A204.1 (cell line): ENCODE results near the gene TMEM235.
"Not testable (repeated sequence)": the region's sequence is repeated elsewhere in the genome, so short reads cannot be mapped to it uniquely, and the experiment has no call there.

Experiments
- FAIRE-seq: peaks from 2 replicates; lab custom pipeline; 2012; peaks lifted over from hg19 to GRCh38; lab: Jason Lieb, UNC

The TMEM235 gene

GRCh38 chr17:78238823-78239488 is 7.5 kb downstream of the TMEM235 start:
- no peak for FAIRE-seq

GRCh38 chr17:78239489-78239931 is 8.1 kb downstream of the TMEM235 start:
- no peak for FAIRE-seq

DNA sequence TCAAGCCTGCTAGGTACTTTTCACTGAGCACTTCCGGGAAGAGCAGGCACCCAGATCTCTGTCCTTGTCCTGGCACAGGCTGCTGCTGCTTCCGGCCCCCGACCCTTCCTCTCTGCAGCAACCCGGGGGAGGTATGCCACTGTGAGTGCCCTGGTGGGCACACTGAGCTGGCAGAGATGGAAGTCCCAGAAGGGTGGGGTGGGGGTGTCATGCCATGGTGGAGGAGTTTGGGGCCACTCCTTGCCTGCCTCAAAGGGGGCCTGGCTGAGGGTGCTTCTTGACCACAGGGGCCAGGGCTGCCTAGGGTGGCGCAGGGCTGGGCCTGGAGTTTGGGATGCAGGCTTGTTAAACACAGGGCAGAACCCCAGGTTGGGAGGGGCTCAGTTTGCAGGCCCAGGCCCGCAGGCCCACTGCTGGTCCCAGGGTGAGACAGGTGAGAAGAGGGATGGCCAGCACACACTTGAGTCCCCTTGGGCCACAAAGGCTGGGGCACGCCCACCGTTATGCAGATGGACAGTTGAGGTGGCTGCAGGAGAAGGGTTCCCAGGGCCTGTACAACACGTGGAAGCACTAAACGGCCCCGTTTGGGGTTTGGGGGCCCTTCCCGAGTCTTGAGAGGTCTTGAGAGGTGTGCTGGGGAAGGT is 8.7 kb downstream of the TMEM235 start:
- no peak for FAIRE-seq

DNA sequence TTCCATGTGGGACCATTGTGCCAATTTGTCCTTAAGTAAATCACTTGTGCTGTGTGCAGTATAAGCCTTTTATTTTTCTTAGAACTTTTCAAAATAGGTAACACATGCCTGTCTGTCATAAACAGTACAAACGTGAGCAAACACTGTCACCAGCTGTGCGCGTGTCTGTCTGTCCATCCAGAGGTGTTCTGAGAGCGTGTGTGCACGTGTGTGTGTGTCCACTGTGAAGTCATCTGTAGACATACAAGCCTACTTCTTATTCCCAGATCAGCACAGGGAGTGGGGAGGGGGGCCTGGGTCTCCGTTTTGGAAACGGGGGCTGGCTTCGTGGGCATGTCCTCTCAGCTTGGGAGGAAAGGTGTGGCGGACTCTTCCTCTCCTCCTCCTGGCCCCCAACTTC is 9.4 kb downstream of the TMEM235 start:
- FAIRE-seq: no peak

- no peak for FAIRE-seq
Measured at GRCh38 chr17:78241277-78242023, 10.0 kb downstream of the TMEM235 start.

GRCh38 chr17:78242024-78242742 is 10.8 kb downstream of the TMEM235 start:
- FAIRE-seq: no peak

GRCh38 chr17:78247304-78247703 is 15.9 kb downstream of the TMEM235 start:
- FAIRE-seq: no peak

DNA sequence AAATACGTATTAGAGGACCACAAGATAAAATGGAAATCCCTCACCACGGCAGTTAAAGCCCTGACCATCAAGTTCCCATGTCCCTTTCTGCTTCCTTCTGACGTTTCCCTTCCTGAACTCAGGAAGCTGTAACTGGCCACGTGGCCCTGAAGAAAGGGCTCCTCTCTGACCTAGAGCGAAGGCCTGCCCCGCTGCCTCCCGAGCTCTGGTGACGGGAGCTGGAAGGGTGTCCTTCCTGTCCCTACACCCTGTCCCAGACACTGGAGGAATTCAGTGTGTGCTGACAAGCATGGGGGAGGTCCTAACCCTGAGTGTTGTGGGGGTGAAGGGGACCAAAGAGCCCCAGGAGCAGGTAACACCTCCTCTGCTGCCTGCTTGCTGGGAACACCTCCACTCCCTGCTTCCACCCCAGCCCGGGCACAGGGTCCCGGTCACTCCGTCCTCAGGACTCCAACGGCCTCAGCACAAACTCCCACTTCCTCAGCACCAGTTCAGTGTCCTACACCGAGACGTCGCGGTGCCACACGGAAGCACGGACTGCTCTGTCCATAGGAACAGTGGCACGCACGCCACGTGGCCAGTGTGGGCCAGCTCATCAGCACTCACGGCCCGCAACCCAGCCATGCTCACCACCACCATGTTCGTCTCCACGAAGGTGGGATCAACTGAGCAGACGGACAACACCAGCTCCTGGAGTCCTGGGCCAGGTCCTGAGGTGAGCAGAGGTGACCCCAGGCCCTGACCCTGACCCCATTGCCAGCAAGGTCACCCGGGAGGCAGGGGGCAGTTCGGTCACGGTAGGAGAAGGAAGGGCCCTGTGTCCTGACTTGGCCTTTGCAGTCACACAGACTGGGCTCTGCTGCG is 16.9 kb downstream of the TMEM235 start:
- FAIRE-seq: no peak

DNA sequence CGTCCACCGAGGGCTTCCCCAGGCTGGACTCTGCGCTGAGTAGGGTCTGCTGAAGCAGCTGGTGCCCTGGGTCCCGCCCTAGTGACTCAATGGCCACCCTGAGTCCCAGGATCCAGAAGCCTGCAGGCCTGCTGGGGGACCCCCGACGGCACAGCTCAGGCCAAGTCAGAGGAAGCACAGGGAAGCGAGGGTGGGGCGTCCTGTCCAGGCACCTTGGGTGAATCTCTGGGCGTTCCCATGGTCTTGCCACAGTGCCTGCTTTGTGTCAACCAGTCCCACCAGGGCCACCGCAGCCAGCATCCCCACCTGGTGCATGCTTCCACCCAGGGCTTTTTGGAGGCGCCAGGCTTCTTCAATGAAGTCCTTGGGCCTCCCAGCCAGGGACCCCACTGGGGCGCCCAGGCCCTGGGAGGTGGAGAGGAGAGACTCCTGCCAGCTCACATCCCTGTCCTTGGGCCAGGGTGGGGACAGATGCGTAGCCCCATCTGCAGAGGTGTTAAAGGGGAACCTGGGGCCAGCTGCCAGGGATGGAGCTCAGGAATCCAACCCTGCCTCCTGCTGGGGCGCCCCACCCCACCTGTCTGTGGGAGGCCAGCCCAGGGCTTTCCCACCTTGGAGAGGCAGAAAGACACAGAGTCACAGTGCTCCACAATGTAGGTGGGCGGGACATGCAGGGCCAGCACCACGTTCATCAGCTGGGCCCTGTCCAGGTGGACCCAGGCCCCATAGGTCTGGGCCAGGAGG is 17.8 kb downstream of the TMEM235 start:
- no peak for FAIRE-seq

- no peak for FAIRE-seq
Measured at GRCh38 chr17:78249818-78250806, 18.7 kb downstream of the TMEM235 start.

DNA sequence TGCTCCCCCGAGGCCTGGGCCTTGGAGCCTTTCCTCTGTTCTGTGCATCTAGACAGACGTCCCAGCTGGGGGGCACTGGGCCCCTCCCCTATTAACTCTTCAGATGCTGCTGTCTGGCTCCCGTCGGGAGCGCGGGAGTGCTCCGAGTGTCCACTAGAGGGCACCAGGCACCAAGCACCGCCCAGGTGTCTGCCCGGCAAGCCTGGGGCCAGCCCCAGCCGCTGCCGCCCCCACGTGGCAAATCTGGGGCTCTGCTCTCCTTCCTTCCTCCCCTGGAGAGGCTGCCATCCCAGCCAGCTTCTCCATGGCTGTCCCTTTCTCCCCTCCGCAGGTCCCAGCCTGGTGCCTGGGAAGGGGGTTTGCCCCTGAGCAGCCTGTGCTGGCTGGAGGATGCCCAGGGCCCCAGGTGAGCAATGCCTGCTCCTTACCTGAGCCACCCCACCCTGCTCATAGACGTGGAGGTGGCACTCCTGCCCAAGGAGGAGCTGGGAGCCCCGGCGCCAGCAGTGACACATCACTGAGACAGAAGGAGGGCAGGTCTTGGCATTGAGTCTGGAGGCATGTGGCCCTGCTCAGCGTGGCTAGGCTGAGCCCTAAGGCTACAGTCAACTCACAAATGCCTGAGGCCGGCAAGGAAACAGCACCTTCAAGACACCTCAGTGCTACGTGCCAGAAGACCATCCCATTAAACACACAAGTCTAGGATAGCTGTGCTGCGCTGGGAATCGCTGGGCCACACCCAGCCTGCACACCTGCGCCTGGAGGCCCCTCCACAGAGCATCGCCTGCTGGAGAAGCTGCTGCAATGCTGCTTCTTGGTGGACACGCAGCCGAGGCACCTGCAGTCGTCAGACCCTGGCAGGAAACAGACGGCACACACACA is 19.7 kb downstream of the TMEM235 start:
- no peak for FAIRE-seq

DNA sequence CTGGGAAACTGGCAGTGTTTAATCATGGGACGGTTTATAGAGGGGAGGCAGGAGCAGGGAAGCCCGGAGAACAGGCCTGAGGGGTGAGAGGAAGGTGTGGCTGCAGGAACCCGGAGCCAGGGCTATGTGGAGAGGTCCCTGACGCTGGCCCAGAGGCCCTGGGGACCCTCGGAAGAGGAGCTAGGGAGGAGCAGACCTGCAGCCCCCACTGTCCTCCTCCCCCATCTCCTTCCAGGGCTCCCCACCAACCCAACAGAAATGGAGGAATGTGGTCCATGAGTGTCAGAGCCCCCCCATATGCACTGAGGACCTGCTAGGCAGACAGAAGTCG is 20.3 kb downstream of the TMEM235 start:
- FAIRE-seq: no peak

DNA sequence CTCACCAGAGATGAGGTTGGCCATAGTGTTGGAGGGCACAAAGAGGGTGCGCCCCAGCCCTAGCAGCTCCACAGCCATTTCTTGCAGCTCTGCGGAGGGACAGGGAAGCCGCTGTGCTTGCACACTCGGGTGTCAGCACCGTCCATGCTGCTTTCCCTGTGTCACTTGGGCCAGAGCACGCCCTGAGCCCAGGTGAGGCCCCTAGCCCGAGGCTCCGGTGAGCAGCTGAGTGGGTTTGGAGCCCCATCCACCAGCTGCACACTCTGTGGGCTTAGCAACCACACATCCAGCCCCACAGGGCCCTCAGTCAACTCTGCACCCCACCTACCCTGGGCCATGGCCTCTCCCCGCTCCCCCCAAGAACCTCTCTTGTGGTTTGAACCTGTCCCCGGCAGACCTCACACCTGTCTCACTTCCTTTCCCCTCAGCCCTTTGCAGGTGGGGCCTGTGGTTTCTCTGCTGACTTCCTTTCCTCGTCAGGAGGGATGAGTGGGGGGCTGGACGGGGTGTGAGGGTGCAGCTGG is 20.7 kb downstream of the TMEM235 start:
- FAIRE-seq: no peak

DNA sequence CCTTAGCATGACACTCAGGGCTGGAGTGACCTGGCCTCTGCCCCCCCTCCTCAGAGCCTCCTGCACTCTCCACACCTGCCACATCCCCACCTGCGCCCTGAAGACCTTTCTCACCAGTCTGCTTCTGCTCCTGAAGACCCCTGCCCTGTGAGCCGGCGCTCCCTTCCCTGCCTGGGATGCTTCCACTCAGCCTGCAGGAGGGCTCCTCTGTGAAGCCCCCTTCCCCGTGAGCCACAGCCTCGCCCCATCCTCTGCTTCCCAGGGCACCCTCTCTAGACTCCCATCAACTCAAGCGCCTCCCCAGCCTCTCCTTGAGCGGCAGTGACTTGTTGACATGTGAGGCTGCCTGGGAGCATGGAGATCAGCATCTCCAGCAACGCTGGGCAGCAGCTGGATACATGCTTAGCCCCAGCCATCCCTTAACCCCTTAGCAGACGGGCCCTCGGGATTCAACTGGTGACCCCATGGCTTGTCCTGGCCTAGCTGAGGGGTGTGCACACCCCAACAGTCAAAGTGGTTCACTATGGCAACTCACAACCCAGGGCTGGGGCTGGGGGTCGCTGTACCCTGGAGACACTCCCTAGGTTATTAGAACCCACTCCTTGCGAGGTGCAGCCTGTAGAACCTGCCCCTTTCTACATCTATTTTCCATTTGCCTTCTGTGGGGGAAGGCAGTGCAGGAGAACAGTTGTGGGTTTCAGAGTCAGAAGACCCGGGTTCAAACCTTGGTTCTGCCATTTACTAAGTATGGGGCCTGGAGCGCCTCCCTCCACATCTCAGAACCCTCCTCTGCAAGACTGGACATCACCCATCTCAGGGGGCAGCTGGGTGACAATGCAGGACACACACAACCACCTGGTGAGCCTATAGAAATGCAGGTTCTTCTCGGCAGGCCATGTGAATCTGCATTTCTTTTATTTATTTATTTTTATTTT is 21.5 kb downstream of the TMEM235 start:
- no peak for FAIRE-seq

DNA sequence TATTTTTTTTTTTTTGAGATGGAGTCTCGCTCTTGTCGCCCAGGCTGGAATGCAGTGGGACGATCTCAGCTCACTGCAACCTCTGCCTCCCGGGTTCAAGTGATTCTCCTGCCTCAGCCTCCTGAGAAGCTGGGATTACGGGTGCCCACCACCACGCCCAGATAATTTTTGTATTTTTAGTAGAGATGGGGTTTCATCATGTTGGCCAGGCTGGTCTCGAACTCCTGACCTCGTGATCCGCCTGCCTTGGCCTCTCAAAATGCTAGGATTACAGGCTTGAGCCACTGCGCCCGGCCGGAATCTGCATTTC is 22.2 kb downstream of the TMEM235 start:
- not testable (repeated sequence) for FAIRE-seq

GRCh38 chr17:78253946-78254672 is 22.7 kb downstream of the TMEM235 start:
- FAIRE-seq: no peak
